Right lobe of liver (tissue), 4 donors: ENCODE results near the gene CEP112.

Source experiments
- POLR2A ChIP-seq: fragments of 450-650 bp; IDR thresholded peaks from one replicate; pipeline ENCODE4 v1.6.1; 2017; ENCODE audit warnings: antibody characterized with exemption, mild to moderate bottlenecking
- TF ChIP-seq, protein P1 (sequence below), 4 donors: fragments of 200-600 bp in 3 of 4; fragments of 450-650 bp in 1 of 4; IDR thresholded peaks; one replicate each; pipeline versions ENCODE4 v1.5.1 to v1.8.0; 2016 to 2022; ENCODE audit warnings: antibody characterized with exemption in 4 of 4, mild to moderate bottlenecking in 2 of 4
- donor health status: DM: no; HTN: no; CAD: no.
- donor health status: DM: no; HTN: no; CAD: no.
- donor health status: DM: no; HTN: yes; CAD: no.

DNA sequence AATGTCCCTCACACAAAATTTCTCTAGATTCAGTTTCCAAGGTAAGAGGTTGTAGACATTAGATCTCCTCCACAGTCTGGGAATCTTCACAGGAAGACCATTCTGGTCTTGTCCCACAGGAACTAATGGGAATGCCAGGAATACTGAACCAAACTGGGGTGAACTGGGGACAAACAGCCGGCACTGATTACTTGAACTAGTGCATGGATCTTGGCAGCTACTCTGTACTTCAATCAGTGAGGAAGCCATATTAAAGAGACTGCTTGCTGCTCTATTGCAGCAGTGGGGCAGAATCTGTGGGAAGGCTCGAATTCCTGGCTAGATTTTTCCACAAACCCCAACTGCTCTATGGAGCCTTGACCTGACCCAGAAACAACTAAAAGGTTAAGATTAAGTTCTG lies 361.6 kb downstream of the CEP112 start:
- TF ChIP-seq, protein P1, sequence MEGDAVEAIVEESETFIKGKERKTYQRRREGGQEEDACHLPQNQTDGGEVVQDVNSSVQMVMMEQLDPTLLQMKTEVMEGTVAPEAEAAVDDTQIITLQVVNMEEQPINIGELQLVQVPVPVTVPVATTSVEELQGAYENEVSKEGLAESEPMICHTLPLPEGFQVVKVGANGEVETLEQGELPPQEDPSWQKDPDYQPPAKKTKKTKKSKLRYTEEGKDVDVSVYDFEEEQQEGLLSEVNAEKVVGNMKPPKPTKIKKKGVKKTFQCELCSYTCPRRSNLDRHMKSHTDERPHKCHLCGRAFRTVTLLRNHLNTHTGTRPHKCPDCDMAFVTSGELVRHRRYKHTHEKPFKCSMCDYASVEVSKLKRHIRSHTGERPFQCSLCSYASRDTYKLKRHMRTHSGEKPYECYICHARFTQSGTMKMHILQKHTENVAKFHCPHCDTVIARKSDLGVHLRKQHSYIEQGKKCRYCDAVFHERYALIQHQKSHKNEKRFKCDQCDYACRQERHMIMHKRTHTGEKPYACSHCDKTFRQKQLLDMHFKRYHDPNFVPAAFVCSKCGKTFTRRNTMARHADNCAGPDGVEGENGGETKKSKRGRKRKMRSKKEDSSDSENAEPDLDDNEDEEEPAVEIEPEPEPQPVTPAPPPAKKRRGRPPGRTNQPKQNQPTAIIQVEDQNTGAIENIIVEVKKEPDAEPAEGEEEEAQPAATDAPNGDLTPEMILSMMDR (IDR thresholded peaks at IDR 0.05), result no peak
- no peak for TF ChIP-seq POLR2A
